ENCODE data around the gene GNS. TPM values are rescaled to one million over a fixed set of nuclear protein-coding genes. Genes with fewer than 3 reads are reported as not detected.

The GNS gene
- total and polyA plus RNA-seq, 2 donors (not counting 3 experiments of a cell fraction or from before 2014, with no cell fraction given), result 107 to 142 TPM

DNA sequence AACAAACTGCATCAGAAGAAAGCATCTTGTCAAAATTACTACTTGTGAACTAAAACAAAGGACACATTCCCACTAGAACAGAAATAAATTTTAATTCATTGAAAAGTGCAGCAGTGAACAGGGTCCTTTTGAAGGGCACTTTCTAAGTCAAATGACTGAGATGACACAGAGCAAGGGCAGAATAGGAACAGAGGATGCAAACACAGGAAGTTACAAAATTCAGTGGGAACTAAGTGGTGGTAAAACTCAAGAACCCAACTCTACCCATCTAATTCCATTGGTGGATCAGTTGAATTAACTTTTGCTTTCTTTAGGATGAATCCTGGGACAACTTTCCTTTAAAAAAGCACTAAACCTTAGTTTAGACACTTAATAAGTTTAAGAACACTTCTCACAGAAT, 45.8 kb downstream of the GNS start:
- CTCF ChIA-PET, result no interaction called here
- H3K4me3 ChIP-seq (replicated peaks in 1 of 3; ENCODE audit: insufficient read depth in 1 of 3, low read depth in 1 of 3, low read length in 3 of 3), result no peak overlapping the region

More for the DNA sequence above, 45.8 kb downstream of the GNS start:
- H3K36me3 ChIP-seq (ENCODE audit: control insufficient read depth in 2 of 2, extremely low read depth in 1 of 2, insufficient read depth in 2 of 2, low read length in 2 of 2), result peaks cover 4 to 7% of the 10 kb centered on the region in 2 experiments
- no peak for TF ChIP-seq MYC (IDR thresholded peaks at IDR 0.05; ENCODE audit: low read depth, low read length)
- TF ChIP-seq JUN (IDR thresholded peaks at IDR 0.05; ENCODE audit: borderline replicate concordance, insufficient read depth, insufficient read length, low read depth), result no peak
- no peak for TF ChIP-seq GATA2 (IDR thresholded peaks at IDR 0.05; ENCODE audit: insufficient read depth, insufficient read length, low read depth, low read length)
- TF ChIP-seq, protein P1, sequence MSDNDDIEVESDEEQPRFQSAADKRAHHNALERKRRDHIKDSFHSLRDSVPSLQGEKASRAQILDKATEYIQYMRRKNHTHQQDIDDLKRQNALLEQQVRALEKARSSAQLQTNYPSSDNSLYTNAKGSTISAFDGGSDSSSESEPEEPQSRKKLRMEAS (IDR thresholded peaks at IDR 0.05; ENCODE audit: insufficient read depth, insufficient read length), result no peak
- TF ChIP-seq FOS (IDR thresholded peaks at IDR 0.05; ENCODE audit: borderline replicate concordance, insufficient read depth, low read length), result no peak
- no peak for TF ChIP-seq POLR2A (IDR thresholded peaks at IDR 0.05; ENCODE audit: low read depth, low read length)
- no peak for TF ChIP-seq CTCF (IDR thresholded peaks at IDR 0.05; ENCODE audit: extremely low read depth in 1 of 2, insufficient read depth in 1 of 2, low read depth in 1 of 2, low read length in 2 of 2)
- no peak for TF ChIP-seq POLR2AphosphoS5 (IDR thresholded peaks at IDR 0.05; ENCODE audit: insufficient read depth, low read depth, low read length)
- no peak for TF ChIP-seq EZH2 (IDR thresholded peaks at IDR 0.05; ENCODE audit: borderline replicate concordance, low read depth, low read length, severe bottlenecking)
- no peaks in the 10 kb centered on the region for H4K20me1 ChIP-seq (replicated peaks; ENCODE audit: control insufficient read depth, extremely low read depth, insufficient read depth, low read length)
- H3K9me3 ChIP-seq (replicated peaks; ENCODE audit: control insufficient read depth, insufficient read depth, low read length), result no peaks in the 10 kb centered on the region
- H2AFZ ChIP-seq (ENCODE audit: low read depth, low read length), result no peak overlapping the region
- DNase-seq (ENCODE audit: low read depth, low spot score) (no peak), FAIRE-seq (no peak)
- no peaks in the 10 kb centered on the region for H3K9me1 ChIP-seq (replicated peaks; ENCODE audit: control insufficient read depth, extremely low read depth, insufficient read depth, low read length)
- H3K4me1 ChIP-seq (ENCODE audit: control insufficient read depth, extremely low read depth, insufficient read depth, low read length), result no peaks in the 10 kb centered on the region
- dilution Hi-C loops (cut with MboI; ENCODE audit: extremely low pct_ligation_motif_present, low sequenced_read_pairs), result no loop called here
- BruUV-seq (replicated peaks), result no TSS peak
- H3K79me2 ChIP-seq (ENCODE audit: control insufficient read depth, insufficient read depth, low read length), result no peaks in the 10 kb centered on the region
- intact Hi-C loops (cut with micrococcal nuclease), result no loop called here
- no peak overlapping the region for H3K4me2 ChIP-seq (ENCODE audit: insufficient read depth, low read length)
- no peak overlapping the region for H3K9ac ChIP-seq (replicated peaks; ENCODE audit: extremely low read depth, insufficient read depth, low read length)
- POLR2A ChIA-PET, result no interaction called here
- no peaks in the 10 kb centered on the region for H3K27me3 ChIP-seq (ENCODE audit: control insufficient read depth in 2 of 2, insufficient read depth in 2 of 2, low read length in 2 of 2)
- no peak overlapping the region for H3K27ac ChIP-seq (ENCODE audit: insufficient read depth, low read depth, low read length)

Data from endothelial cell of umbilical vein (primary cell).